Nephron (organoid): Measurements from ENCODE around the gene MRPS33.
"Not testable (repeated sequence)": the region's sequence is repeated elsewhere in the genome, so short reads cannot be mapped to it uniquely, and the experiment has no call there.

Source experiments
- H3K27ac Mint-ChIP-seq, 3 experiments: 2 replicates each; pipeline ENCODE4 v1.8.0; 2020; ENCODE audit warnings: mixed read lengths in 3 of 3, mild to moderate bottlenecking in 2 of 3, moderate library complexity in 1 of 3
- H3K27me3 Mint-ChIP-seq: 2 replicates; pipeline ENCODE4 v1.8.0; 2021; ENCODE audit warnings: low read depth, mild to moderate bottlenecking, moderate library complexity, mixed read lengths
- H3K36me3 Mint-ChIP-seq: 2 replicates; pipeline ENCODE4 v1.8.0; 2020; ENCODE audit warnings: low read depth, mixed read lengths
- H3K4me1 Mint-ChIP-seq: 2 replicates; pipeline ENCODE4 v1.8.0; 2020; ENCODE audit warnings: mixed read lengths
- H3K4me3 Mint-ChIP-seq, 3 experiments: 2 replicates each; pipeline ENCODE4 v1.8.0; 2020; ENCODE audit warnings: mild to moderate bottlenecking in 3 of 3, mixed read lengths in 3 of 3, moderate library complexity in 2 of 3
- H3K9me3 Mint-ChIP-seq: 2 replicates; pipeline ENCODE4 v1.8.0; 2020; ENCODE audit warnings: mixed read lengths
- TF ChIP-seq, protein P1 (sequence below), 3 experiments: fragments of 200-600 bp; sonication (generic); IDR thresholded peaks; one replicate each; pipeline ENCODE4 v1.5.0; 2021; ENCODE audit warnings: antibody characterized with exemption in 3 of 3; ENCODE audit not compliant: unreplicated experiment in 3 of 3

The MRPS33 gene

DNA sequence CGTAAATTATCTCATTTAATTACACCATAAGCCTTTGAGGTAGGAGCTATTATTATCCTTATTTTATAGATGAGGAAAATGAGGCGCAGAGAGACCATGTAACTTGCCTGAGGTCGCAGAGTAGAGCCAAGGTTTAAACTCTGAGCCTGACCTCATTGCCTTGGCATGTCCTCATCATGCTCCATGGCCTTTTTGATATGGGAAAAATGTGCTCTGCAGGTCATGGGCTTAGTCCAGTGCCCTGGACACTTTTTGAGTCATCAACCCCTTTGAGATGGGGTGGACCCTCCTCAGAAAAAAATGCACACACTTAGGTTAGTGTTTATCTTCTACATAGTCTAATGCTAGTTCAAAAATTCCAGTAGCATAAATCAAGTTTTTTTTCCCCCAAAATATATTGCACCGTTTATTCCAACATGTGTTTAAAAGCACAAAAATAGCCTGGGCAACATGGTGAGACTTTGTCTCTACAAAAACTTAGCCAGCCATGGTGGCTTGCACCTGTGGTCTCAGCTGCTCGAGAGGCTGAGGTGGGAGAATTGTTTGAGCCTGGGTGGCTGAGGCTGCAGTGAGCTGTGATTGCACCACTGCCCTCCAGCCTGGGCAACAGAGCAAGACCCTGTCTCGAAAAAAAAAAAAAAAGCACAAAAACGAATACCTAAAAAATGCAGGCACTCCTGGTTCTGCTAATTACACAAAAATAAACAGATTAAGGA lies 30.5 kb upstream of the MRPS33 start:
- Mint-ChIP-seq H3K27ac (no peak overlapping the region), H3K4me3 (no peak overlapping the region), H3K9me3 (no peaks in the 10 kb centered on the region), H3K4me1 (no peaks in the 10 kb centered on the region), H3K36me3 (no peaks in the 10 kb centered on the region), H3K27me3 (peaks cover 3% of the 10 kb centered on the region)
- TF ChIP-seq, protein P1, sequence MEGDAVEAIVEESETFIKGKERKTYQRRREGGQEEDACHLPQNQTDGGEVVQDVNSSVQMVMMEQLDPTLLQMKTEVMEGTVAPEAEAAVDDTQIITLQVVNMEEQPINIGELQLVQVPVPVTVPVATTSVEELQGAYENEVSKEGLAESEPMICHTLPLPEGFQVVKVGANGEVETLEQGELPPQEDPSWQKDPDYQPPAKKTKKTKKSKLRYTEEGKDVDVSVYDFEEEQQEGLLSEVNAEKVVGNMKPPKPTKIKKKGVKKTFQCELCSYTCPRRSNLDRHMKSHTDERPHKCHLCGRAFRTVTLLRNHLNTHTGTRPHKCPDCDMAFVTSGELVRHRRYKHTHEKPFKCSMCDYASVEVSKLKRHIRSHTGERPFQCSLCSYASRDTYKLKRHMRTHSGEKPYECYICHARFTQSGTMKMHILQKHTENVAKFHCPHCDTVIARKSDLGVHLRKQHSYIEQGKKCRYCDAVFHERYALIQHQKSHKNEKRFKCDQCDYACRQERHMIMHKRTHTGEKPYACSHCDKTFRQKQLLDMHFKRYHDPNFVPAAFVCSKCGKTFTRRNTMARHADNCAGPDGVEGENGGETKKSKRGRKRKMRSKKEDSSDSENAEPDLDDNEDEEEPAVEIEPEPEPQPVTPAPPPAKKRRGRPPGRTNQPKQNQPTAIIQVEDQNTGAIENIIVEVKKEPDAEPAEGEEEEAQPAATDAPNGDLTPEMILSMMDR (IDR thresholded peaks at IDR 0.05; ENCODE audit: unreplicated experiment in 3 of 3) = no peak

DNA sequence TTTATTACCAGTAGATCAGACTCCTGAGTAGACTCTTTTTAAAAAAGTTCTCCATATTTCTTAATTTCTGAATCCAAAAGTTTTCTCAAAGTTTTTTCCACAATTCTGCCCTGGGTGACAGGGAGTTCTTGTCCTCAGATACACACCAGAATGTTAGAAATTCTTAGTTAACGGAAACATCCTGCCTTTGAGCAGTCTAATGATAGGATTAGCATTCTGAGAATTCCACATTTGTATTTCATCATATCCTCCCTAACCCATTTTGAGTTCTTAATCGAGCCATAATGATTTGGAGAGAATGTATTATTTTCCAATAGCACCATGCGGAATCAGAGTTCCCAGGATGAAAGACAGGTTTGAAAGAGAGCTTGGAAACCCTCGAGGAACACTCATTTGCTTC lies 28.9 kb upstream of the MRPS33 start:
- TF ChIP-seq, protein P1 (IDR thresholded peaks at IDR 0.05; ENCODE audit: unreplicated experiment in 3 of 3) = no peak
- Mint-ChIP-seq H3K36me3 (no peaks in the 10 kb centered on the region), H3K4me3 (no peak overlapping the region)

DNA sequence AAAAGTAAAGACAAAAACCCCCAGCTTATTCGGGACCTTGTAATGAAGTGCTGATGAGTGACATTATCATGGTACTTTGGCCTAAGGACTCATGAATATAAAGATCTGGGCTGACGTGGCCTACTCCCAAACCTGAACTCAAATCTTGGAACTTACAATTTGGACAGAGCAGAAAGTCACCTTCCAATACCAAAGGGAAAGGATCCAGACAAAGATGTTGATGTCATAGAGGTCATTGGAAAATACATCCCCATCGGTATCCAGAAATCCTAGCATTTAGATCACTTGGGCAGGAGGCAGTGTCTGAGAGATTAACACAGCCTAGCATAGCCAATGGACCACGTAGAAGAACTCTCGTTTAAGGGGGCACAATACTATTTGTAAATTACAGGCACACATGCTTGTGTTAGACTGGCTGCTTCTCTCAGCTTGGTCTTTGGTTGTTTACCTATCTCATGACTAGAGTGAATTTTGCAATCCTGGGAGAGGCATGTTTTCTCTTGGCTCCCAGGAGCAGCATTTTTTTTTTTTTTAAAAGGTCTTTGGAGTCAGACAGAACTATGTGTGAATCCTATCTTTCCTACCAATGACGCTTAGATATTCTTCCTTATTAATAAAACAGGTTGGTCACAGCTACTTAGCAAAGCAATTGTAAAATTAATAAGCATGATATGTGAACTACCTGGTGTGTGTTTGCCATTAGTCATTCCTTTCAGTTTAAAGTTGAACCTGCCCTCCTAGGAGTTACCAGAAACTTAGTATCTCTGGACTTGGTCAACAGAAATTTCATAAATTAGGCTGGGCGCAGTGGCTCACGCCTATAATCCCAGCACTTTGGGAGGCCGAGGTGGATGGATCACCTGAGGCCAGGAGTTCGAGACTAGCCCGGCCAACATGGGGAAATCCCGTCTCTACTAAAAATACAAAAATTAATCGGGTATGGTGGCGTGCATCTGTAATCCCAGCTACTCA lies 27.8 kb upstream of the MRPS33 start:
- H3K4me3 Mint-ChIP-seq = no peak overlapping the region
- H3K4me1 Mint-ChIP-seq = no peaks in the 10 kb centered on the region
- TF ChIP-seq, protein P1 (IDR thresholded peaks at IDR 0.05; ENCODE audit: unreplicated experiment in 3 of 3) = no peak
- H3K27ac Mint-ChIP-seq = no peak overlapping the region
- peaks cover 6% of the 10 kb centered on the region for H3K9me3 Mint-ChIP-seq
- H3K36me3 Mint-ChIP-seq = no peaks in the 10 kb centered on the region
- no peaks in the 10 kb centered on the region for H3K27me3 Mint-ChIP-seq

More for the DNA sequence above, 28.9 kb upstream of the MRPS33 start:
- Mint-ChIP-seq H3K9me3 (peaks cover 6% of the 10 kb centered on the region), H3K27ac (no peak overlapping the region), H3K4me1 (no peaks in the 10 kb centered on the region), H3K27me3 (no peaks in the 10 kb centered on the region)

DNA sequence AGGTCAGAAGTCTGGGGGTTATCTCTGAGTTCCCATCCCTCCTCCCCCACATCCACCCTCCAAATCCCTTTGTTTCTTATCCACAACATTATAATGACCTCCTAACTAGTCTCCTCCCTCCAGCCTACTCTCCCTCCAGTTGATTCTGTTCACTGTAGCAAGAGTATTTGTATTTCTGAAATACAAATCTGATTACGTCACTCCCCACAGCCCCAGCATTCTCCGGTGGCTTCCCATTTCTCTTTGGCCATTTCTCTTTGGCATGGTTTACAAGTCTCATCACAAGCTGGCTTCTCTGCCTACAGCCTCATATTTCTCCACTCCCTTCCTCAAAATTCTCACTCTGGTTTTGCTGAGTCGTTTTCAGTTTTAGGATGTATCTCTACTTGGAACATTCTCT lies 24.6 kb upstream of the MRPS33 start:
- H3K27me3 Mint-ChIP-seq = no peaks in the 10 kb centered on the region
- no peak overlapping the region for H3K27ac Mint-ChIP-seq
- H3K4me3 Mint-ChIP-seq = no peak overlapping the region
- H3K9me3 Mint-ChIP-seq = peaks cover 6% of the 10 kb centered on the region
- TF ChIP-seq, protein P1 (IDR thresholded peaks at IDR 0.05; ENCODE audit: unreplicated experiment in 3 of 3) = no peak
- no peaks in the 10 kb centered on the region for H3K36me3 Mint-ChIP-seq
- H3K4me1 Mint-ChIP-seq = no peaks in the 10 kb centered on the region

DNA sequence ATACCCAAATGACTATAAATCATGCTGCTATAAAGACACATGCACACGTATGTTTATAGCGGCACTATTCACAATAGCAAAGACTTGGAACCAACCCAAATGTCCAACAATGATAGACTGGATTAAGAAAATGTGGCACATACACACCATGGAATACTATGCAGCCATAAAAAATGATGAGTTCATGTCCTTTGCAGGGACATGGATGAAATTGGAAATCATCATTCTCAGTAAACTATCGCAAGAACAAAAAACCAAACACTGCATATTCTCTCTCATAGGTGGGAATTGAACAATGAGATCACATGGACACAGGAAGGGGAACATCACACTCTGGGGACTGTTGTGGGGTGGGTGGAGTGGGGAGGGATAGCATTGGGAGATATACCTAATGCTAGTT lies 23.3 kb upstream of the MRPS33 start:
- not testable (repeated sequence) for H3K36me3 Mint-ChIP-seq, H3K9me3 Mint-ChIP-seq, H3K27ac Mint-ChIP-seq, H3K27me3 Mint-ChIP-seq, H3K4me3 Mint-ChIP-seq, H3K4me1 Mint-ChIP-seq

DNA sequence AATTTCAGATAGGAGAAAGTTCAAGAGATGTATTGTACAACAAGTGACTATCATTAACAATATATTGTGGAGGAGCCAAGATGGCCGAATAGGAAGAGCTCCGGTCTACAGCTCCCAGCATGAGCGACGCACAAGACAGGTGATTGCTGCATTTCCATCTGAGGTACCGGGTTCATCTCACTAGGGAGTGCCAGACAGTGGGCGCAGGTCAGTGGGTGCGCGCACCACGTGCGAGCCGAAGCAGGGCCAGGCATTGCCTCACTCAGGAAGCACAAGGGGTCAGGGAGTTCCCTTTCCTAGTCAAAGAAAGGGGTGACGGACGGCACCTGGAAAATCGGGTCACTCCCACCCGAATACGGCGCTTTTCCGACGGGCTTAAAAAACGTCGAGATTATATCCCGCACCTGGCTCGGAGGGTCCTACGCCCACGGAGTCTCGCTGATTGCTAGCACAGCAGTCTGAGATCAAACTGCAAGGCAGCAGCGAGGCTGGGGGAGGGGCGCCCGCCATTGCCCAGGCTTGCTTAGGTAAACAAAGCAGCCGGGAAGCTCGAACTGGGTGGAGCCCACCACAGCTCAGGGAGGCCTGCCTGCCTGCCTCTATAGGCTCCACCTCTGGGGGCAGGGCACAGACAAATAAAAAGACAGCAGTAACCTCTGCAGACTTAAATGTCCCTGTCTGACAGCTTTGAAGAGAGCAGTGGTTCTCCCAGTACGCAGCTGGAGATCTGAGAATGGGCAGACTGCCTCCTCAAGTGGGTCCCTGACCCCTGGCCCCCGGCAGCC lies 18.0 kb upstream of the MRPS33 start:
- H3K36me3 Mint-ChIP-seq = not testable (repeated sequence)

More for the DNA sequence above, 18.0 kb upstream of the MRPS33 start:
- not testable (repeated sequence) for H3K27ac Mint-ChIP-seq, H3K4me1 Mint-ChIP-seq, H3K4me3 Mint-ChIP-seq, H3K27me3 Mint-ChIP-seq
- H3K9me3 Mint-ChIP-seq = peaks cover 18% of the 10 kb centered on the region
